ENCODE data around the gene TAF5L. TPM values are rescaled to one million over a fixed set of nuclear protein-coding genes. Genes with fewer than 3 reads are reported as not detected.

TAF5L gene
- total and polyA plus RNA-seq, 9 donors = 7.6 to 19.8 (median 12.5) TPM

- Histone ChIP-seq H3K27ac (no peak overlapping the region), H3K36me3 (no peaks in the 10 kb centered on the region), H3K9me3 (no peaks in the 10 kb centered on the region), H3K27me3 (no peaks in the 10 kb centered on the region), H3K4me1 (ENCODE audit: insufficient read depth) (no peaks in the 10 kb centered on the region), H3K4me3 (no peak overlapping the region)
- 88 to 96% (median 92%) methylated on average over 5 of the region's 5 CpGs for WGBS, 3 donors
- no peak for TF ChIP-seq EP300 (IDR thresholded peaks at IDR 0.05)
- no peak for TF ChIP-seq POLR2A (IDR thresholded peaks at IDR 0.05)
- TF ChIP-seq, protein P1, sequence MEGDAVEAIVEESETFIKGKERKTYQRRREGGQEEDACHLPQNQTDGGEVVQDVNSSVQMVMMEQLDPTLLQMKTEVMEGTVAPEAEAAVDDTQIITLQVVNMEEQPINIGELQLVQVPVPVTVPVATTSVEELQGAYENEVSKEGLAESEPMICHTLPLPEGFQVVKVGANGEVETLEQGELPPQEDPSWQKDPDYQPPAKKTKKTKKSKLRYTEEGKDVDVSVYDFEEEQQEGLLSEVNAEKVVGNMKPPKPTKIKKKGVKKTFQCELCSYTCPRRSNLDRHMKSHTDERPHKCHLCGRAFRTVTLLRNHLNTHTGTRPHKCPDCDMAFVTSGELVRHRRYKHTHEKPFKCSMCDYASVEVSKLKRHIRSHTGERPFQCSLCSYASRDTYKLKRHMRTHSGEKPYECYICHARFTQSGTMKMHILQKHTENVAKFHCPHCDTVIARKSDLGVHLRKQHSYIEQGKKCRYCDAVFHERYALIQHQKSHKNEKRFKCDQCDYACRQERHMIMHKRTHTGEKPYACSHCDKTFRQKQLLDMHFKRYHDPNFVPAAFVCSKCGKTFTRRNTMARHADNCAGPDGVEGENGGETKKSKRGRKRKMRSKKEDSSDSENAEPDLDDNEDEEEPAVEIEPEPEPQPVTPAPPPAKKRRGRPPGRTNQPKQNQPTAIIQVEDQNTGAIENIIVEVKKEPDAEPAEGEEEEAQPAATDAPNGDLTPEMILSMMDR (IDR thresholded peaks at IDR 0.05) = no peak
- intact Hi-C loops (cut with DNase I) = no loop called here
- no peak for DNase-seq
These were observed 29.9 kb upstream of the TAF5L start for GRCh38 chr1:229655781-229656180.

DNA sequence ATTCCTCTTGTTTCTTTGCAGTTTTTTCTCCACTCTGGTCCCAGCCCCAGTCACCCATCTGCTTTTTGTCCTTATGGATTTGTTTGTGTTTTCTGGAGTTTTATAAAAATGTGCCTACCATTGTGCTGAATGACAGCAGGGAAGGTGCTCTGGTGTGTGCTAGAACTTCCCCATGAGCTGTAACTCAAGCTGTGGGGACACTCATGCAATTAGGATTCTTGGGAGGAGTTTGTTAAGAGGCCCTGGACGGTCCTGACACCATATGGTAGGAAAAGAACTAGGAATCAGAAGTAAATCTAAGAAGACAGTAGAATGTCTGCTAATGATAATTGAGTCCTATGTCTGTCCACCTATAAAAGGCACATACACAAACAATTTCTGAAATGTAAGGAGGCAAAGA lies 27.5 kb upstream of the TAF5L start:
- WGBS, 3 donors = 88 to 89% (median 89%) methylated on average over 1 of the region's 1 CpG
- TF ChIP-seq, protein P1 (IDR thresholded peaks at IDR 0.05) = no peak
- TF ChIP-seq EP300 (IDR thresholded peaks at IDR 0.05) = no peak
- intact Hi-C loops (cut with DNase I) = no loop called here
- Histone ChIP-seq H3K27me3 (no peaks in the 10 kb centered on the region), H3K36me3 (no peaks in the 10 kb centered on the region), H3K4me3 (no peak overlapping the region), H3K4me1 (ENCODE audit: insufficient read depth) (no peaks in the 10 kb centered on the region), H3K27ac (no peak overlapping the region), H3K9me3 (no peaks in the 10 kb centered on the region)
- DNase-seq = no peak

- intact Hi-C loops (cut with DNase I) = no loop called here
- TF ChIP-seq, protein P1 (IDR thresholded peaks at IDR 0.05) = no peak
- TF ChIP-seq EP300 (IDR thresholded peaks at IDR 0.05) (no peak), POLR2A (IDR thresholded peaks at IDR 0.05) (no peak)
- Histone ChIP-seq H3K27me3 (no peaks in the 10 kb centered on the region), H3K9me3 (no peaks in the 10 kb centered on the region), H3K4me3 (no peak overlapping the region), H3K4me1 (ENCODE audit: insufficient read depth) (no peaks in the 10 kb centered on the region), H3K27ac (no peak overlapping the region), H3K36me3 (no peaks in the 10 kb centered on the region)
- no peak for DNase-seq
- 98 to 99% (median 98%) methylated on average over 3 of the region's 3 CpGs for WGBS, 3 donors
These were observed 25.6 kb upstream of the TAF5L start for GRCh38 chr1:229651546-229651945.

DNA sequence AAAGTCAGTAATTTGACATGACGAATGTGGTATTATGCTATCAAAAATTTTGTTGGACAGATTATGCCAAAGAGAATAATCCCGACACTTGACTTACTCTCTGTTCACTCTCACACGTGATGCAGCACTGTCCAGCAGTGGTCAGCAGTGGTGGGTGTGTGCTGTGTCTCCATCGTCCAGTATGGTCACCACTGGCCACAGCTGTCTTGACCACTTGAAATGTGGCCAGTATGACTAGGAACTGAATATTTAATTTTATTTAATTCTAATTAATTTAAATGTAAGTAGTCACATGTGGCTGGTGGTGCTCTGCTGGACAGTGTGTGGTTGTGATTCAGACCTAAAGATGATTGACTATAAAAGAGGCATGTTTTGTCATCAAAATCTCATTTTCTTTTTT lies 24.1 kb upstream of the TAF5L start:
- no peaks in the 10 kb centered on the region for H3K4me1 ChIP-seq (ENCODE audit: insufficient read depth)
- H3K27me3 ChIP-seq = no peaks in the 10 kb centered on the region
- 91 to 95% (median 94%) methylated on average over 4 of the region's 4 CpGs for WGBS, 3 donors
- H3K27ac ChIP-seq = no peak overlapping the region
- H3K36me3 ChIP-seq = no peaks in the 10 kb centered on the region
- no peaks in the 10 kb centered on the region for H3K9me3 ChIP-seq
- DNase-seq = no peak
- intact Hi-C loops (cut with DNase I) = no loop called here
- no peak overlapping the region for H3K4me3 ChIP-seq
- TF ChIP-seq, protein P1 (IDR thresholded peaks at IDR 0.05) = no peak
- TF ChIP-seq EP300 (IDR thresholded peaks at IDR 0.05) = no peak
- TF ChIP-seq POLR2A (IDR thresholded peaks at IDR 0.05) = no peak

DNA sequence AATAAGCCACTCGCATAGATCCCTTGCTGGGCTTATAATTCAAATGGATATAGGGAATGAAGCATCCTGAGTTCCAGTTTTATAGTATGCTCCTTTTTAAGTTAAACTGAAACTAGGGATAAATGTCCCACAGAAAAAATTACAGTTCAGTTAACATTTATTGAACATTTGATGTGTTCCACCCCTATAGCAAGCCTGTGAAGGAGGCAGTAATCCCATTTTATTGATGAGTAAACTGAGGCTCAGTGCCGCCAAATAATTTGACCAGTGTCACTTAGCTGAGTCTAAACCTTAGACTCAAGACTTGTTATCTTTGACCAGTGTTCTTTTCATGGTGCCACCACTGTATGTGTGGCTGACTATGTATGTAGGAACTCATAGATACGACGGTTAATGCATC lies 22.5 kb upstream of the TAF5L start:
- 95 to 97% (median 97%) methylated on average over 4 of the region's 4 CpGs for WGBS, 3 donors
- Histone ChIP-seq H3K27ac (no peak overlapping the region), H3K9me3 (no peaks in the 10 kb centered on the region), H3K36me3 (no peaks in the 10 kb centered on the region), H3K4me3 (no peak overlapping the region), H3K27me3 (no peaks in the 10 kb centered on the region), H3K4me1 (ENCODE audit: insufficient read depth) (no peaks in the 10 kb centered on the region)
- no peak for DNase-seq
- intact Hi-C loops (cut with DNase I) = no loop called here
- TF ChIP-seq POLR2A (IDR thresholded peaks at IDR 0.05) = no peak
- TF ChIP-seq EP300 (IDR thresholded peaks at IDR 0.05) = no peak
- TF ChIP-seq, protein P1 (IDR thresholded peaks at IDR 0.05) = no peak
